ENCODE measurements around the gene TMEM141. TPM values are rescaled to one million over a fixed set of nuclear protein-coding genes. Genes with fewer than 3 reads are reported as not detected.

TMEM141 gene
- total and polyA plus RNA-seq, 2 experiments from 2014 or later: 200 to 238 TPM

DNA sequence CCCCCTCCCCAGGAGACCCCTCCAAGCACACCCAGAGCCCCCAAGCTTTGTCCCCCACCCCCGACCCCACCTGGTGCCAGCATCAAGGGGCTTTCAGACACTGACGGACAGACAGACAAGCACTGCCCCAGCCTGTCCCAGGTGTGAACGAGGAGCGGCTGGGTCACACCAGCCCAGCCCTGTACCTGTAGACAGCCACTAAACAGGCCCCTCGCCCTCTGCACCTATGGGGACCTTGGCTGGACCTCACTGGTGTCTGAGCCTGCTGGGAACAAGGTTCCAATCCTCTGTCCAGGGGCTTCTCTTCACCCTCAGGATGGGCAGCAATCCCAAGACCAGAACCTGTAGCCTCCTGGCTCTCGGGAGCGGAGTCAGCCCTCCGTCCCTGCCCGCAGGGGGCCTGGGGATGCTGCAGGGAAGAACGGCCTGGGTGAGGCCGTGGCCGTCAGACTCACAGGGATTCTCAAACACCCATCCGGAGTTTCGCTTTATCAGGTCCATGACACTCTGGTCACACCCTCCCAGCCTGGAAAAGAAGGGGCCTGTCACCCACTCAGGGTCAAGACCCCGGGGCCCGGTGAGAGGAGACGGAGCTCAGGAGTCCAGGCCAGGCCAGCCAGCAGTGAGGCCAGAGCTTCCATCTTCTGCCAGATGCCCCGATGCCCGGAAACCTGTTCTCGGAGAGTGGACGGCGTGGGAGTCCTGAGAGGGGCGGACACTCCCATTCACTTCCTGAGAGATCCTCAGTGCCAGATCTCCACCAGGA is 45.6 kb upstream of the TMEM141 start:
- Histone ChIP-seq H3K4me3 (no peak overlapping the region), H3K9me3 (ENCODE audit: low read depth) (no peaks in the 10 kb centered on the region), H3K27ac (no peak overlapping the region), H3K27me3 (no peaks in the 10 kb centered on the region), H3K36me3 (no peaks in the 10 kb centered on the region), H3K4me1 (ENCODE audit: low read depth) (no peaks in the 10 kb centered on the region)
- no peak for DNase-seq (ENCODE audit: low read depth in 1 of 2, low spot score in 1 of 2)
- TF ChIP-seq, protein P1, sequence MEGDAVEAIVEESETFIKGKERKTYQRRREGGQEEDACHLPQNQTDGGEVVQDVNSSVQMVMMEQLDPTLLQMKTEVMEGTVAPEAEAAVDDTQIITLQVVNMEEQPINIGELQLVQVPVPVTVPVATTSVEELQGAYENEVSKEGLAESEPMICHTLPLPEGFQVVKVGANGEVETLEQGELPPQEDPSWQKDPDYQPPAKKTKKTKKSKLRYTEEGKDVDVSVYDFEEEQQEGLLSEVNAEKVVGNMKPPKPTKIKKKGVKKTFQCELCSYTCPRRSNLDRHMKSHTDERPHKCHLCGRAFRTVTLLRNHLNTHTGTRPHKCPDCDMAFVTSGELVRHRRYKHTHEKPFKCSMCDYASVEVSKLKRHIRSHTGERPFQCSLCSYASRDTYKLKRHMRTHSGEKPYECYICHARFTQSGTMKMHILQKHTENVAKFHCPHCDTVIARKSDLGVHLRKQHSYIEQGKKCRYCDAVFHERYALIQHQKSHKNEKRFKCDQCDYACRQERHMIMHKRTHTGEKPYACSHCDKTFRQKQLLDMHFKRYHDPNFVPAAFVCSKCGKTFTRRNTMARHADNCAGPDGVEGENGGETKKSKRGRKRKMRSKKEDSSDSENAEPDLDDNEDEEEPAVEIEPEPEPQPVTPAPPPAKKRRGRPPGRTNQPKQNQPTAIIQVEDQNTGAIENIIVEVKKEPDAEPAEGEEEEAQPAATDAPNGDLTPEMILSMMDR (IDR thresholded peaks at IDR 0.05; ENCODE audit: low read depth, low read length): no peak

DNA sequence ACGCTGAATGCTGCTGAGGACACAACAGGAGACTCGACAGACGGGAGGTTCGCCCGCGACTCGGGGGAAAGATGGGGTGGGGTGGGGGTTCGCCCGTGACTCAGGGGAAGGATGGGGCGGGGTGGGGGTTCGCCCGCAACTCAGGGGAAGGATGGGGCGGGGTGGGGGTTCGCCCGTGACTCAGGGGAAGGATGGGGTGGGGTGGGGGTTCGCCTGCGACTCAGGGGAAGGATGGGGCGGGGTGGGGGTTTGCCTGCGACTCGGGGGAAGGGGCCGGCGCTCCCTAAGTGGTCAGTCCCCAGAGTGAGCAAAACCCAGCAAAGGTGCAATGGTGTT is 45.0 kb upstream of the TMEM141 start:
- Histone ChIP-seq H3K27ac (no peak overlapping the region), H3K4me3 (no peak overlapping the region), H3K36me3 (no peaks in the 10 kb centered on the region), H3K4me1 (ENCODE audit: low read depth) (no peaks in the 10 kb centered on the region), H3K9me3 (ENCODE audit: low read depth) (no peaks in the 10 kb centered on the region), H3K27me3 (no peaks in the 10 kb centered on the region)
- TF ChIP-seq, protein P1 (IDR thresholded peaks at IDR 0.05; ENCODE audit: low read depth, low read length): no peak
- DNase-seq (ENCODE audit: low read depth in 1 of 2, low spot score in 1 of 2): no peak

DNA sequence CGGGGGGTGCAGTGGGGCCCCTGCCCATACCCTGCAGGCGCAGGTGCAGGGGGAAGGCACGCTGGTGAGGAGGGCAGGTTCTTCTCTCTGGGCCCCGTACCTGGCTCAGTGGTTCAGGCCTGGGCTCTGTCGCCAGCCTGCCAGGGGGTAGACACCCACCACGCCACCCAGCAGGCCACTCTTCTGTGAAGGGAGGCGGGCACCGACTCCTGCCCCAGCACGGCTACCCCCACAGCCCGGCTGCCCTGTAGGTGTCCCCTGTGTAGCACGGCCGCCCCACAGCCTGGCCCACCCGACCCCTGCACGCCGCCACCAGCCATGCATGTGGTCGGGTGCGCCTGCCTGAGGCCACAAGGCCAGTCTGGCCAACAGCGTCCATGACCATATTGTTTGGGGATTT is 44.5 kb upstream of the TMEM141 start:
- Histone ChIP-seq H3K9me3 (ENCODE audit: low read depth) (no peaks in the 10 kb centered on the region), H3K36me3 (no peaks in the 10 kb centered on the region), H3K27ac (no peak overlapping the region), H3K27me3 (no peaks in the 10 kb centered on the region), H3K4me3 (no peak overlapping the region), H3K4me1 (ENCODE audit: low read depth) (no peaks in the 10 kb centered on the region)
- TF ChIP-seq, protein P1 (IDR thresholded peaks at IDR 0.05; ENCODE audit: low read depth, low read length): no peak
- DNase-seq (ENCODE audit: low read depth in 1 of 2, low spot score in 1 of 2): no peak

DNA sequence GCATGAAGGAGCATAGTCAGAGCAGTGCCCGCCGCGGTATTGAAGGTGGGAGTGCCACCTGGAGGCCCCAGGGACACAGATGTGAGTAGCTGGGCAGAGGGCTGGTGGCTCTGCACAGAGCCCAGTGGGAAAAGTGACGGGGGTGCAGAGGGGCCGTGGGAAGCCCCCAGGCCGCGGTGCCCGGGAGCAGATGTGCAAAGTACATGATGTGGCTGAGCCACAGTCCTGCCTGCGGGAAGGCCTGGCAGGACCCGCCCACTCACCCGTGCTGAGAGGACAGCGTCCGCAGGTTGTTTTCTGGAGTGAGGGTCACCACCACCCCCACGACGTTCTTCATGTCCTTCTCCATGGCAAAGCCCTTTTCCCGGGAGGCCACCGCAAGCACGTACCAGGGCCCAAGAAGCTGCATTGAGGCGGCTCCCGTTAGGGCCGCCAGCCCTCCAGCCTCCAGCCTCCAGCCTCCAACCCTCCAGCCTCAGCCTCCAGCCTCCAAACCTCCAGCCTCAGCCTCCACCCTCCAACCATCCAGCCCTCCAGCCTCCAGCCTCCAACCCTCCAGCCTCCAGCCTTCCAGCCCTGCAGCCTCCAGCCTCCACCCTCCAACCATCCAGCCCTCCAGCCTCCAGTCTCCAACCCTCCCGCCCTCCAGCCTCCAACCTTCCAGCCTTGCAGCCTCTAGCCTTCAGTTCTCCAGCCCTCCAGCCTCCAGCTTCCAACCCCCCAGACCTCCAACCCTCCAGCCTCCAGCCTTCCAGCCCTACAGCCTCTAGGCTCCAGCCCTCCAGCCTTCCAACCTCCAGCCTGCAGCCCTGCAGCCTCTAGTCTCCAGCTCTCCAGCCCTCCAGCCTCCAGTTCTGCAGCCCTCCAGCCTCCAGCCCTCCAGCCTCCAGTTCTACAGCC is 43.7 kb upstream of the TMEM141 start:
- H3K36me3 ChIP-seq: no peaks in the 10 kb centered on the region
- DNase-seq (ENCODE audit: low read depth in 1 of 2, low spot score in 1 of 2): no peak

DNA sequence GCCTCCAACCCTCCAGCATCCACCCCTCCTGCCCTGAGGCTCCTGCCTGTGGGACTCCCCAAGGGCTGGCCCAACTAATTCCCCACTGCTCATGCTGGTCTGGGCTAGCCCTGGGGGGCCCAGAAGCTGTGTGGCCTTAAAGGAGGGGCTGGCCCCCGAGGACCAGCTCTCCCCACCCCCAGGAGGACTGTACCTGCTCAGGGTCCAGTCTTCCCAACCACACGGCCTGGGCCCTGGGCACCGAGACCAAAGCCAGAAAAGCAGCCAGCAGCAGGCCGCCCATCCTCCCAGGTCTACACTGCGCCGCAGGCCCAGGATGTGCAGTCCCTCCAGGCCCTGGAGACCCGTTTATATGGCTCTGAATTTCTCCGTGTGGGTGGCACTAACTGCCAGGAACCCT is 42.9 kb upstream of the TMEM141 start, which contains the start of gene LCN6:
Gene LCN6 (minus strand): TSS at position 325 of the 400 bp plus-strand sequence. CDS start 42 bp downstream, at position 283.
- no peak within 1 kb of the TSS for H3K27ac ChIP-seq
- H3K4me3 ChIP-seq: no peak within 1 kb of the TSS
- no peaks in the 10 kb centered on the region for H3K4me1 ChIP-seq (ENCODE audit: low read depth)
- no peaks in the 10 kb centered on the region for H3K9me3 ChIP-seq (ENCODE audit: low read depth)
- no peaks in the 10 kb centered on the region for H3K36me3 ChIP-seq
- TF ChIP-seq, protein P1 (IDR thresholded peaks at IDR 0.05; ENCODE audit: low read depth, low read length): no peak
- DNase-seq (ENCODE audit: low read depth in 1 of 2, low spot score in 1 of 2): no peak
- H3K27me3 ChIP-seq: no peaks in the 10 kb centered on the region

More for the DNA sequence above, 43.7 kb upstream of the TMEM141 start:
- Histone ChIP-seq H3K27me3 (no peaks in the 10 kb centered on the region), H3K9me3 (ENCODE audit: low read depth) (no peaks in the 10 kb centered on the region), H3K4me3 (no peak overlapping the region), H3K4me1 (ENCODE audit: low read depth) (no peaks in the 10 kb centered on the region), H3K27ac (no peak overlapping the region)
- TF ChIP-seq, protein P1 (IDR thresholded peaks at IDR 0.05; ENCODE audit: low read depth, low read length): no peak

All from cardiac muscle cell (in vitro differentiated cells and primary cell).